HS-5 (cell line): ENCODE measurements around the gene PTPN11.
"Not testable (repeated sequence)": the region's sequence is repeated elsewhere in the genome, so short reads cannot be mapped to it uniquely, and the experiment has no call there.

Experiments
- DNase-seq: peaks from one replicate; pipeline ENCODE4 v3.0.0-alpha.2; 2012; ENCODE audit warnings: low read depth

The PTPN11 gene

GRCh38 chr12:112409064-112409905 lies 9.5 kb upstream of the PTPN11 start, which contains the start of gene RPL6:
Gene RPL6, minus strand, starts transcription at chr12:112409605. Its CDS starts 949 bp downstream, at chr12:112408656.
- peak; percentile 79 for DNase-seq

GRCh38 chr12:112409906-112410244 lies 8.9 kb upstream of the PTPN11 start:
- no peak for DNase-seq

GRCh38 chr12:112413855-112414625 lies 4.7 kb upstream of the PTPN11 start:
- DNase-seq, result no peak

DNA sequence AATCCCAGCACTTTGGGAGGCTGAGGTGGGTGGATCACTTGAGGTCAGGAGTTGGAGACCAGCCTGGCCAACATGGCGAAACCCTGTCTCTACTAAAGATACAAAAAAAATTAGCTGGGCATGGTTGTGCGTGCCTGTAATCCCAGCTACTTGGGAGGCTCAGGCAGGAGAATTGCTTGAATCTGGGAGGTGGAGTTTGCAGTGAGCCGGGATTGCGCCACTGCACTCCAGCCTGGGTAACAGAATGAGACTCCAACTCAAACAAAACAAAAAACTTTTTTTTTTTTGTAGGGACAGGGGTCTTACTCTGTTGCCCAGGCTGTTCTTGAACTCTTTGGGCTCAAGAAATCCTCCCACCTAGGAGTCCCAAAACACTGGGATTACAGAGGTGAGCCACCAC lies 3.3 kb upstream of the PTPN11 start:
- DNase-seq, result not testable (repeated sequence)

GRCh38 chr12:112418273-112418607 lies 507 bp upstream of the PTPN11 start:
- DNase-seq, result no peak

DNA sequence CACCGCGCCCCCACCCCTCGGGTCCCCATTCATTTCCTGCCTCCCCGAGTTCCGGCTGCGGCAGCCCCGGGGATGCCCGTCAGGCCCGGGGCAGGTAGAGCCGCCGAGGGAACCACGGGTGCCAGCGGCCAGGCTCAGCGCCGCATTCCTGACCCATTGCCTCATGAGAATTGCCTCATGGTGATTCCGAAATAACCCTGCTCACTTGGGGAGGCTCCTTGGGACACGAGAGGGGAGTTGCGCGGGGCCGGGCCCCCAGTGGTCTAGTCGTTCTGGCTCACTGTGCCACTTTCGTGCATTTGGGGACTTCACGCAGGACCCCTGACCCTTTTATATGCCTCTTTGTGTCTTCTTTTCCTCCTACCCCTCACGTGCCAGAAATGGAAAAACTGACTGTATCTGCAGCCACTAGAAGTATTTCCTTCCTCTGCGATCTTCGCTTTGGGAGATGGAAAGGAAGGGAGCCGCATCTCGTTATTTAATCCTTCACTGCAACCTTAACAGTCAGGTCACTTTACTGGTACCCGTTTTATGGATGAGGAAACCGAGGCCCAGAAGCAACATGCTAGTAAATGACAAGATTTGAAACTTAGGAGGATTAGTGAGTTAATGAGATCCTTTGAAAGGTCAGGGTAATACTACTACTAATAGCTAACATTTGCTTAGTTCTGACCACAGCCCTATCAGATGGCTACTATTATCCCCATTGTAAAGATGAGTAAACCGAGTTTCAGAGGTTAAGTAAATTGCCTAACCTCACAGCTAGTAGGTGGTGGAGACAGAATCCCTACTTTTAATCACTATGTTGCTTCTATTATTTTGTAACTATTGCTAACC lies 768 bp downstream of the PTPN11 start:
- DNase-seq, result peak; percentile 76

- no peak for DNase-seq
Measured at GRCh38 chr12:112420740-112421139, 2.0 kb downstream of the PTPN11 start.

DNA sequence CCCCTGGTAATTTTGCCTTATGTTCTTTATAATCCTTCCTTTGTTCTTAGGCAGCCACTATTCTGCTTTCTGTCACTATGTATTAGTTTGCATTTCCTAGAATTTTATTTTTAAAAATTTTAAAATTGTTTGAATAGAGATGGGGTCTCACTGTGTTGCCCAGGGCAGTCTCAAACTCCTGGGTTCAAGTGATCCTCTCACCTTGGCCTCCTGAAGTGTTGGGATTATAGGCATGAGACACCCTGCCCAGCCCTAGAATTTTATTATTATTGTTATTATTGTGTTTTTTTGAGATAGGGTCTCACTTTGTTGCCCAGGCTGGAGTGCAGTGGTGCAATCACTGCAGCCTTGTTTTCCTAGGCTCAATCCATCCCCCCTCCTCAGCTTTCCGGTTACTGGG lies 2.6 kb downstream of the PTPN11 start:
- no peak for DNase-seq

GRCh38 chr12:112422531-112422930 lies 3.8 kb downstream of the PTPN11 start:
- DNase-seq, result no peak

DNA sequence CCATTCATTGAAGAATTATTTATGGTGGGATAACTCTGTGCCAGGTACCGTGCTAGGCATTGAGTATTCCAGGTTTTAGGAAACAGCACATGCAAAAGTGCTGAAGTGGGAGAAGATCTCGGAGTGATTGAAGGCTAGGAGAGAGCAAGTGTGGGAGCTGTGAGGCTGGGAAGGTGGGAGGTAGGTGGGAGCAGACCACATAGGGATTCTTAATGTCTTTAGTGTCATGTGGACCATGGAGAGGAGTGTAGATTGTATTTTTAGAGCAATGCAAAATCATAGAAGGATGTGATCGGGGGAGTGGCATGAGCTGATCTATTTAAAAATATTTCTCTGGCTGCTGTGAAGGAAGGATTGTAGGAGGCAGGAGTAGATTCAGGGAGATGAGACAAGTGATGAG lies 5.4 kb downstream of the PTPN11 start:
- no peak for DNase-seq

- no peak for DNase-seq
Measured at GRCh38 chr12:112425582-112426382, 7.0 kb downstream of the PTPN11 start.

DNA sequence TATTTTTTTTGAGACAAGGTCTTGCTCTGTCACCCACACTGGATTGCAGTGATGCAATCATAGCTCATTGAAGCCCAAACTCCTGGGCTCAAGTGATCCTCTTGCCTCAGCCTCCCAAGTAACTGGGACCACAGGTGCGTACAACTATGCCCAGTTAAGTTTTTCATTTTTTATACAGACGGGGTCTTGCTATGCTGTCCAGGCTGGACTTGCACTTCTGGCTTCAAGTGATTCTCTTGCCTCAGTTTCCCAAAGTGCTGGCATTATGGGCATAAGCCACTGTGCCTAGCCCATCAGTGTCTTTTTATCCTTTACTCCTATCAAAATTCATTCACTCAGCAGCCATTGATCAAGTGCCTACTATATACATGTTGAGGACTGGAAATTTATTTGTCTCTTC lies 9.0 kb downstream of the PTPN11 start:
- no peak for DNase-seq

DNA sequence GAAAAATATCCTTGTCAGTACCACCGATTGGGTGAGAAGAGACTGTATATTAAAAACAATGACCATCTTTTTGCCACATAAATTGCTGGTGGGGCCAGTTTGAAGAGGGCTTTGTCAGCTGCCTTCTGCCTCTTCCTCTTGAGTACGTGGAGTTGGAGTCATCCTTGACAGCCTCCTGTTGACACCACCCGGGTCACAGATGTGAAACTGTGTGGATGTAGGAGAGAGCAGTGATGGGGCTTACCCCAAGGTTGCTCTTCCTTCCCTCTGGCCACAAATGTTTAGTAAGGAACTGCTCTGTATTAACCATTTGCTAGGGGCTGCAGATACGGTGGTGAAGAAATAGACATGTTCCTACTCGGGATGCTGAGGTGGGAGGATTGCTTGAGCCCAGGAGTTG lies 12.2 kb downstream of the PTPN11 start:
- no peak for DNase-seq

DNA sequence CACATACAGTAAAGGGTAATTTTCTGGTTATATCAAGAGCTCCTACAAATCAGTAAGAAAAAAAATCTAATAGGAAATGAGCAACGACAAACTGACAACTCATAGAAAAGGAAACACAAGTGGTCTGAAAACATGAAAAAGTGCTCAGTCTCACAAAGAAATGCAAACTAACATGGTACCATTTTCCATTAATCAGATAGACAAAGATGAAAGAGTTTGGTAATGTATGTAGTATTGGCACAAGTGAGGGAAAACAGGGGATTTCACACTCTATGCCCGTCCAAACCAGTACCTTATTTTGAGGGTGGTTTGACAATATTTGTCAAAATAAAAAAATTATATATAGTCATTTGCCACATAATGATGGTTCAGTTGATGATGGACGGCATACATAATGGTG lies 13.2 kb downstream of the PTPN11 start:
- no peak for DNase-seq

DNA sequence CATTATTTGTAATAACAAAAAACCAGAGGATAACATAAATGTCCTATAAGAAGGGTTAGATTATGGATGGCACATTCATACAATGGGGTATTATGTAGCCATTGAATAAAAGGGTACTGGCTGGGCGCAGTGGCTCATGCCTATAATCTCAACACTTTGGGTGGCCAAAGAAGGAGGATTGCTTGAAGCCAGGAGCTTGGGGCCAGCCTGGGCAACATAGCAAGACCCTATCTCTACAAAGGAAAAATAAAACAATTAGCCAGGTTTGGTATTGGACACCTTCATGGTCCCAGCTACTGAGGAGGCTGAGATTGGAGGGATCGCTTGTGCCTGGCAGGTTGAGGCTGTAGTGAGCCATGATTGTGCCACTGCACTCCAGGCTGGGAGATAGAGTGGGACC lies 14.8 kb downstream of the PTPN11 start:
- no peak for DNase-seq

- not testable (repeated sequence) for DNase-seq
Measured at GRCh38 chr12:112438645-112439044, 19.9 kb downstream of the PTPN11 start.

GRCh38 chr12:112439769-112440168 lies 21.0 kb downstream of the PTPN11 start:
- DNase-seq, result no peak

DNA sequence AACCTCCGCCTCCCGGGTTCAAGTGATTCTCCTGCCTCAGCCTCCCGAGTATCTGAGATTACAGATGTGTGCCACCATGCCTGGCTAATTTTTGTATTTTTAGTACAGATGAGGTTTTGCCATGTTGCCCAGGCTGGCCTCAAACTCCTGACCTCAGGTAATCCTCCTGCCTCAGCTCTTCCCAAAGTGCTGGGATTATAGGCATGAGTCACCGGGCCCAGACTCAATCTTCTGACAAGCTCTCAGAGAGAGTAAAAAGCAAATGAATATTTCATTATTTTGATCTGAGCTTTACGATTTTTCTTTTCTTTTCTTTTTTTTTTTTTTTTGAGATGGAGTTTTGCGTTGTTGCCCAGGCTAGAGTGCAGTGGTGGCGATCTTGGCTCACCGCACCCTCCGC lies 21.9 kb downstream of the PTPN11 start:
- DNase-seq, result not testable (repeated sequence)

DNA sequence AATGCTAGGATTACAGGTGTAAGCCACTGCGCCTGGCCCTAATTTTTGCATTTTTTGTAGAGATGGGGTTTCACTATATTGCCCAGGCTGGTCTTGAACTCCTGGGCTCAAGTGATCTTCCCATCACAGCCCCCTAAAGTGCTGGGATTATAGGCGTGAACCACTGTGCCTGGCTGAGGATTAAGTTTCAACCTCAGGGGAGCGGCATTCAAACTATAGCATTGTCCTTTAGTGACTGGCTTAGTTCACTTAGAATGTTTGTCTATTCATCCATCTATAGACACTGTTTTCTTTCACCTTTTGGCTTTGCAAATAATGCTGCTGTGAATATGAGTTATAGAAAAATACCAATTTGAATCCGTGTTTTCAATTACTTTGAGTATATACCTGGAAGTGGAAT lies 25.2 kb downstream of the PTPN11 start:
- no peak for DNase-seq

- no peak for DNase-seq
Measured at GRCh38 chr12:112446008-112446725, 27.4 kb downstream of the PTPN11 start.

- DNase-seq, result no peak
Measured at GRCh38 chr12:112447106-112447505, 28.4 kb downstream of the PTPN11 start.
